Upper lobe of left lung (tissue), 4 donors: ENCODE results near the gene MTMR2.

Experiments used
- EP300 ChIP-seq, 4 donors: sonication (generic); formaldehyde crosslinking; IDR thresholded peaks; one replicate each; pipeline ENCODE4 v1.5.1; 2017; ENCODE audit warnings: antibody characterized with exemption in 4 of 4, control low read depth in 2 of 4
- TF ChIP-seq, protein P1 (sequence below), 6 experiments: fragments of 450-650 bp in 4 of 6; fragments of 200-600 bp in 2 of 6; sonication (generic) in 2 of 6; IDR thresholded peaks; one replicate each; pipeline ENCODE4 v1.5.1; 2016 to 2019; ENCODE audit warnings: antibody characterized with exemption in 6 of 6

- TF ChIP-seq, protein P1, sequence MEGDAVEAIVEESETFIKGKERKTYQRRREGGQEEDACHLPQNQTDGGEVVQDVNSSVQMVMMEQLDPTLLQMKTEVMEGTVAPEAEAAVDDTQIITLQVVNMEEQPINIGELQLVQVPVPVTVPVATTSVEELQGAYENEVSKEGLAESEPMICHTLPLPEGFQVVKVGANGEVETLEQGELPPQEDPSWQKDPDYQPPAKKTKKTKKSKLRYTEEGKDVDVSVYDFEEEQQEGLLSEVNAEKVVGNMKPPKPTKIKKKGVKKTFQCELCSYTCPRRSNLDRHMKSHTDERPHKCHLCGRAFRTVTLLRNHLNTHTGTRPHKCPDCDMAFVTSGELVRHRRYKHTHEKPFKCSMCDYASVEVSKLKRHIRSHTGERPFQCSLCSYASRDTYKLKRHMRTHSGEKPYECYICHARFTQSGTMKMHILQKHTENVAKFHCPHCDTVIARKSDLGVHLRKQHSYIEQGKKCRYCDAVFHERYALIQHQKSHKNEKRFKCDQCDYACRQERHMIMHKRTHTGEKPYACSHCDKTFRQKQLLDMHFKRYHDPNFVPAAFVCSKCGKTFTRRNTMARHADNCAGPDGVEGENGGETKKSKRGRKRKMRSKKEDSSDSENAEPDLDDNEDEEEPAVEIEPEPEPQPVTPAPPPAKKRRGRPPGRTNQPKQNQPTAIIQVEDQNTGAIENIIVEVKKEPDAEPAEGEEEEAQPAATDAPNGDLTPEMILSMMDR (IDR thresholded peaks at IDR 0.05) = no peak
- TF ChIP-seq EP300 (IDR thresholded peaks at IDR 0.05) = no peak
These were observed 88.6 kb downstream of the MTMR2 start for GRCh38 chr11:95835351-95835750.
